H1 (cell line): Measurements from ENCODE around the gene PRKAB2.

Experiments used
- RAD21 ChIP-seq, 2 experiments: IDR thresholded peaks in 1 of 2; conservative IDR thresholded peaks in 1 of 2; 2 replicates each; pipeline ENCODE4 v1.6.1; 2011; ENCODE audit warnings: low read depth in 2 of 2, low read length in 2 of 2, improper control_type of control experiment in 1 of 2, inconsistent platforms in 1 of 2, mild to moderate bottlenecking in 1 of 2, moderate library complexity in 1 of 2
- SIN3A ChIP-seq, 2 experiments: IDR thresholded peaks in 1 of 2; conservative IDR thresholded peaks in 1 of 2; 2 replicates each; pipeline ENCODE4 v1.6.1; 2011 to 2012; ENCODE audit warnings: low read length in 2 of 2, improper control_type of control experiment in 1 of 2, low read depth in 1 of 2, mild to moderate bottlenecking in 1 of 2
- TCF12 ChIP-seq: IDR thresholded peaks from 2 replicates; pipeline ENCODE4 v1.6.1; 2011; ENCODE audit warnings: low read depth, mild to moderate bottlenecking, low read length
- TF ChIP-seq, protein P1 (sequence below), 3 experiments: IDR thresholded peaks; 1 replicate in 2 of 3; 2 replicates in 1 of 3; pipeline versions ENCODE4 v1.5.1 to v1.6.1; 2011; ENCODE audit warnings: low read length in 3 of 3, mild to moderate bottlenecking in 3 of 3, inconsistent platforms in 2 of 3, low read depth in 1 of 3, moderate library complexity in 1 of 3; ENCODE audit not compliant: insufficient read depth in 1 of 3; ENCODE audit errors: control extremely low read depth in 1 of 3

DNA sequence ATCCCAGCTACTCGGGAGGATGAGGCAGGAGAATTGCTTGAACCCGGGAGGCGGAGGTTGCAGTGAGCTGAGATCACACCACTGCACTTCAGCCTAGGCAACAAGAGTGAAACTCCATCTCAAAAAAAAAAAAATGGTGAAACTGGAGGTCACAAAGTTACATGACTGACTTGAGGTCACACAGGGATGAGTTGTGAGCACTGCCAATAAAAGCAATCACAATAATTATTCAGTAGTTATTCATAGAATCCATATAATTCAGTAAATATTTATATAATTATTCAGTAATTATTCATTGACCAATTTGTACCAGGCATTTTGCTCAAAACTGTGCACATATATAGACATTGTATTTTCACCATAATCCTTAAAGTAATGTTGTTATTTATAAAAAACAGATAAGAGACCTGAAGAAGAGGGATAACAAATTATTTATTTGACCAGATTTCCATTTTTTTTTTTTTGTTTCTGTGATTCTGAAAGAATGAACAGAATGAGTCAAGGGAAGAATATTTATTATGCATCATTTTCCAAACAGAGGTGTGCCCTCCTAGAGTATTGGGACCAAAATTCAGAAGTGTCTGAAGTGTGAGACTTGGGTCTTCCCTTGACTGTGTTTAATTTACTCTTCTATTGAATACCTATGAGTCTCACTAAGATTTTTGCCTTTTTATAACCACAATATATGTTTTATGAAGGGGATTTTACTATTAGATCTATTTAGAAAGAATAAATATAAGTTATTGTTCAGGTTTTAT lies 43.0 kb downstream of the PRKAB2 start:
- TF ChIP-seq, protein P1, sequence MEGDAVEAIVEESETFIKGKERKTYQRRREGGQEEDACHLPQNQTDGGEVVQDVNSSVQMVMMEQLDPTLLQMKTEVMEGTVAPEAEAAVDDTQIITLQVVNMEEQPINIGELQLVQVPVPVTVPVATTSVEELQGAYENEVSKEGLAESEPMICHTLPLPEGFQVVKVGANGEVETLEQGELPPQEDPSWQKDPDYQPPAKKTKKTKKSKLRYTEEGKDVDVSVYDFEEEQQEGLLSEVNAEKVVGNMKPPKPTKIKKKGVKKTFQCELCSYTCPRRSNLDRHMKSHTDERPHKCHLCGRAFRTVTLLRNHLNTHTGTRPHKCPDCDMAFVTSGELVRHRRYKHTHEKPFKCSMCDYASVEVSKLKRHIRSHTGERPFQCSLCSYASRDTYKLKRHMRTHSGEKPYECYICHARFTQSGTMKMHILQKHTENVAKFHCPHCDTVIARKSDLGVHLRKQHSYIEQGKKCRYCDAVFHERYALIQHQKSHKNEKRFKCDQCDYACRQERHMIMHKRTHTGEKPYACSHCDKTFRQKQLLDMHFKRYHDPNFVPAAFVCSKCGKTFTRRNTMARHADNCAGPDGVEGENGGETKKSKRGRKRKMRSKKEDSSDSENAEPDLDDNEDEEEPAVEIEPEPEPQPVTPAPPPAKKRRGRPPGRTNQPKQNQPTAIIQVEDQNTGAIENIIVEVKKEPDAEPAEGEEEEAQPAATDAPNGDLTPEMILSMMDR (IDR thresholded peaks at IDR 0.05; ENCODE audit: control extremely low read depth in 1 of 3, insufficient read depth in 1 of 3, low read depth in 1 of 3, low read length in 3 of 3): no peak
- no peak for TF ChIP-seq RAD21 (IDR thresholded peaks at IDR 0.05 in 1 of 2, conservative IDR thresholded peaks at IDR 0.05 in 1 of 2; ENCODE audit: low read depth in 2 of 2, low read length in 2 of 2)
- no peak for TF ChIP-seq TCF12
- TF ChIP-seq SIN3A (conservative IDR thresholded peaks at IDR 0.05 in 1 of 2, IDR thresholded peaks at IDR 0.05 in 1 of 2; ENCODE audit: low read depth in 1 of 2, low read length in 2 of 2): no peak
